CD14-positive monocyte (primary cell): Measurements from ENCODE around the gene MEGF6. TPM values are rescaled to one million over a fixed set of nuclear protein-coding genes. Genes with fewer than 3 reads are reported as not detected.

Experiments
- DNase-seq, 3 donors: peaks; one replicate each; pipeline ENCODE4 v3.0.0-alpha.2; 2011 to 2022
- H2AFZ ChIP-seq: 2 replicates; pipeline ENCODE4 v1.6.0; 2012; ENCODE audit warnings: mild to moderate bottlenecking, low read depth, low read length, inconsistent platforms; ENCODE audit not compliant: insufficient read depth, poor library complexity, severe bottlenecking
- H3K27ac ChIP-seq, 2 donors: 1 replicate in 1 of 2; 2 replicates in 1 of 2; pipeline ENCODE4 v1.5.1; 2012 to 2013; ENCODE audit warnings: low read length in 2 of 2, control low read depth in 1 of 2, inconsistent platforms in 1 of 2, low read depth in 1 of 2, mild to moderate bottlenecking in 1 of 2
- H3K27me3 ChIP-seq, 2 donors: one replicate each; pipeline versions ENCODE4 v1.6.0 to v1.6.1; 2011 to 2013; ENCODE audit warnings: low read length in 2 of 2; ENCODE audit not compliant: control insufficient read depth in 2 of 2, insufficient read depth in 2 of 2
- H3K36me3 ChIP-seq, 2 donors: replicated peaks in 1 of 2; 1 replicate in 1 of 2; 2 replicates in 1 of 2; pipeline versions ENCODE4 v1.5.1 to v1.6.1; 2012 to 2013; ENCODE audit warnings: low read length in 2 of 2, control low read depth in 1 of 2, inconsistent platforms in 1 of 2, mild to moderate bottlenecking in 1 of 2; ENCODE audit not compliant: insufficient read depth in 2 of 2, control insufficient read depth in 1 of 2
- H3K4me1 ChIP-seq, 2 donors: 1 replicate in 1 of 2; 2 replicates in 1 of 2; pipeline versions ENCODE4 v1.5.1 to v1.6.1; 2012 to 2013; ENCODE audit warnings: low read length in 2 of 2, control low read depth in 1 of 2, inconsistent platforms in 1 of 2, mild to moderate bottlenecking in 1 of 2, moderate library complexity in 1 of 2; ENCODE audit not compliant: insufficient read depth in 2 of 2, control insufficient read depth in 1 of 2
- H3K4me2 ChIP-seq: replicated peaks from 2 replicates; pipeline ENCODE3; 2012; ENCODE audit warnings: low read length, moderate library complexity, mild to moderate bottlenecking; ENCODE audit not compliant: poor library complexity, severe bottlenecking; ENCODE audit errors: extremely low read depth
- H3K4me3 ChIP-seq, 3 experiments: fragments of 200-600 bp in 1 of 3; sonication (generic) in 1 of 3; replicated peaks in 1 of 3; 1 replicate in 2 of 3; 2 replicates in 1 of 3; pipeline ENCODE4 v1.5.1; 2011 to 2013; ENCODE audit warnings: low read length in 3 of 3, mild to moderate bottlenecking in 3 of 3, control low read depth in 2 of 3, low read depth in 2 of 3, inconsistent platforms in 1 of 3, moderate library complexity in 1 of 3
- H3K79me2 ChIP-seq: 2 replicates; pipeline ENCODE4 v1.6.0; 2012; ENCODE audit warnings: mild to moderate bottlenecking, control low read depth, inconsistent platforms, low read length, moderate library complexity; ENCODE audit not compliant: insufficient read depth
- H3K9ac ChIP-seq: 2 replicates; pipeline ENCODE4 v1.6.0; 2017; ENCODE audit warnings: low read length, mild to moderate bottlenecking; ENCODE audit not compliant: insufficient read depth, poor library complexity, severe bottlenecking
- H3K9me3 ChIP-seq, 2 donors: replicated peaks in 1 of 2; 1 replicate in 1 of 2; 2 replicates in 1 of 2; pipeline versions ENCODE4 v1.5.1 to v1.6.1; 2012 to 2013; ENCODE audit warnings: low read length in 2 of 2, control low read depth in 1 of 2; ENCODE audit not compliant: control insufficient read depth in 1 of 2, insufficient read depth in 1 of 2
- H4K20me1 ChIP-seq: 2 replicates; pipeline ENCODE4 v1.6.0; 2012; ENCODE audit warnings: mild to moderate bottlenecking, low read length, control low read depth, moderate library complexity; ENCODE audit not compliant: insufficient read depth
- H3K27ac Mint-ChIP-seq, 7 donors: one replicate each; pipeline ENCODE4 v1.8.0; 2020; ENCODE audit warnings: mild to moderate bottlenecking in 7 of 7, mixed read lengths in 7 of 7, moderate library complexity in 6 of 7, inconsistent platforms in 2 of 7
- H3K27me3 Mint-ChIP-seq, 3 donors: one replicate each; pipeline ENCODE4 v1.8.0; 2021 to 2022; ENCODE audit warnings: low read depth in 3 of 3, mild to moderate bottlenecking in 3 of 3, mixed read lengths in 3 of 3, moderate library complexity in 3 of 3, inconsistent platforms in 1 of 3
- H3K36me3 Mint-ChIP-seq, 2 donors: one replicate each; pipeline ENCODE4 v1.8.0; 2020; ENCODE audit warnings: mixed read lengths in 2 of 2, inconsistent platforms in 1 of 2, mild to moderate bottlenecking in 1 of 2
- H3K4me1 Mint-ChIP-seq: one replicate; pipeline ENCODE4 v1.8.0; 2020; ENCODE audit warnings: mild to moderate bottlenecking, mixed read lengths
- H3K4me3 Mint-ChIP-seq, 2 donors: one replicate each; pipeline ENCODE4 v1.8.0; 2020; ENCODE audit warnings: mild to moderate bottlenecking in 2 of 2, mixed read lengths in 2 of 2, moderate library complexity in 1 of 2
- H3K9me3 Mint-ChIP-seq, 7 donors: one replicate each; pipeline ENCODE4 v1.8.0; 2020 to 2022; ENCODE audit warnings: mixed read lengths in 7 of 7, mild to moderate bottlenecking in 6 of 7, moderate library complexity in 6 of 7, inconsistent platforms in 2 of 7
- CTCF ChIP-seq: fragments of 200-600 bp; IDR thresholded peaks from one replicate; pipeline ENCODE4 v1.8.0; 2022; ENCODE audit warnings: antibody characterized with exemption, mild to moderate bottlenecking
- WGBS: methylation state at CpG from one replicate; pipeline ENCODE4 v1.1.5; 2013; ENCODE audit warnings: missing lambda C conversion rate; ENCODE audit not compliant: insufficient coverage; 5-methylcytosine and 5-hydroxymethylcytosine counted together
- intact Hi-C, 2 donors: fragments of 100-400 bp; cut with micrococcal nuclease; formaldehyde crosslinking; loops; one replicate each; pipeline versions ENCODE4 v1.15.0 to v1.15.1; 2023
- polyA plus RNA-seq, 3 donors: library from polyadenylated mRNA; depleted of rRNA in 1 of 3; unstranded in 2 of 3; stranded (reverse) in 1 of 3; fragments of 300-500 nt in 2 of 3; fragments of >200 nt in 1 of 3; fragmentation: Illumina TruSeq in 2 of 3; gene quantifications; 1 replicate in 2 of 3; 2 replicates in 1 of 3; pipeline ENCODE4 v1.2.3, GENCODE V29; 2012 to 2021

MEGF6 gene
- polyA plus RNA-seq, 3 donors: 0.39 to 3.8 (median 1.2) TPM

- intact Hi-C loops: no loop called here
- Histone ChIP-seq H3K27me3 (no peaks in the 10 kb centered on the region), H2AFZ (no peak overlapping the region), H3K9ac (no peak overlapping the region), H3K27ac (no peak overlapping the region), H3K79me2 (peaks cover 3% of the 10 kb centered on the region), H3K4me3 (no peak overlapping the region), H3K9me3 (no peaks in the 10 kb centered on the region), H3K36me3 (peaks cover 48 to 83% of the 10 kb centered on the region in 2 donors), H4K20me1 (peaks cover 24% of the 10 kb centered on the region), H3K4me1 (peaks cover 8 to 11% of the 10 kb centered on the region in 2 donors), H3K4me2 (no peak overlapping the region)
- TF ChIP-seq CTCF: no peak
- H3K4me3 Mint-ChIP-seq: no peak overlapping the region
- peaks cover 13% of the 10 kb centered on the region for H3K4me1 Mint-ChIP-seq
- H3K27me3 Mint-ChIP-seq: peaks cover 0 to 3% (median 0%) of the 10 kb centered on the region in 3 donors
- no peak overlapping the region for H3K27ac Mint-ChIP-seq
- no peak for DNase-seq
- H3K9me3 Mint-ChIP-seq: peaks cover 0 to 3% (median 0%) of the 10 kb centered on the region in 7 donors
- WGBS: 91% methylated on average over 16 of the region's 25 CpGs
- H3K36me3 Mint-ChIP-seq: peaks cover 61 to 74% of the 10 kb centered on the region in 2 donors
These were observed 33.0 kb upstream of the MEGF6 start for GRCh38 chr1:3644273-3644672.

- TF ChIP-seq CTCF: no peak
- no peak overlapping the region for H3K4me3 Mint-ChIP-seq
- Histone ChIP-seq H3K79me2 (no peaks in the 10 kb centered on the region), H3K4me2 (no peak overlapping the region), H2AFZ (no peak overlapping the region), H3K9ac (no peak overlapping the region), H3K36me3 (peaks cover 60 to 92% of the 10 kb centered on the region in 2 donors), H3K27me3 (no peaks in the 10 kb centered on the region), H3K27ac (no peak overlapping the region), H4K20me1 (peaks cover 19% of the 10 kb centered on the region), H3K9me3 (no peaks in the 10 kb centered on the region), H3K4me1 (no peaks in the 10 kb centered on the region), H3K4me3 (no peak overlapping the region)
- H3K36me3 Mint-ChIP-seq: peaks cover 65 to 83% of the 10 kb centered on the region in 2 donors
- H3K27me3 Mint-ChIP-seq: peaks cover 0 to 3% (median 0%) of the 10 kb centered on the region in 3 donors
- intact Hi-C loops: no loop called here
- WGBS: 95% methylated on average over 28 of the region's 43 CpGs
- peak overlapping the region in 1 of 7 donors; percentile 5 for H3K27ac Mint-ChIP-seq
- no peak for DNase-seq
- H3K9me3 Mint-ChIP-seq: peaks cover 0 to 3% (median 0%) of the 10 kb centered on the region in 7 donors
- H3K4me1 Mint-ChIP-seq: peaks cover 2% of the 10 kb centered on the region
These were observed 31.8 kb upstream of the MEGF6 start for GRCh38 chr1:3642919-3643675.
